Measurements from ENCODE around the gene CPLANE1. TPM values are rescaled to one million over a fixed set of nuclear protein-coding genes. Genes with fewer than 3 reads are reported as not detected.

Gene CPLANE1
- total RNA-seq, 1 experiment from 2014 or later = 3.5 TPM

DNA sequence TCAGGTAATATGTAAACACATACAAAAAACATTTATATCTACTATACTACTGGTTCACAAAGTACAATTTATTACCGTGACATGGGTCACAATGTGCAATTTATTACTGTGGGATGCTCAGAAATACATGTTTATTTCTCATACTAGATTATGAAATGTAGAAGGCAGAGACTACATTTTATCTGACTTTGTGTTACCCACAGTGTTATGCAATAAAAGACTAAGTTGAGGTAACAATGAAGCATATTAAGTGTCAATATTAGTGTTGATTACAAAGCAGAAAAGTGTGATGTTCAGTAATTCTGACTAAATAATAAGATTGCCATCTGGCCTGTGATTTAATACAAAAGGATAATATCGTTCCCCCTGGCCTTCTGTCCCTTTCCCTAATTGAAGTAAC is 42.4 kb downstream of the CPLANE1 start:
- no TSS peak for BruUV-seq (replicated peaks)
- no peak overlapping the region for H3K4me2 ChIP-seq (ENCODE audit: low read length)
- H3K27ac ChIP-seq (ENCODE audit: low read depth, low read length) = no peak overlapping the region
- H3K9me3 ChIP-seq (ENCODE audit: control insufficient read depth in 1 of 2, insufficient read depth in 1 of 2, low read depth in 1 of 2, low read length in 2 of 2) = no peaks in the 10 kb centered on the region
- H3K36me3 ChIP-seq (ENCODE audit: control insufficient read depth in 1 of 2, insufficient read depth in 2 of 2, low read length in 2 of 2) = no peaks in the 10 kb centered on the region
- no peak overlapping the region for H3K4me3 ChIP-seq (replicated peaks in 1 of 2; ENCODE audit: low read depth in 1 of 2, low read length in 2 of 2)
- H3K27me3 ChIP-seq (ENCODE audit: insufficient read depth, low read length) = no peaks in the 10 kb centered on the region
- H4K20me1 ChIP-seq (ENCODE audit: insufficient read depth) = no peaks in the 10 kb centered on the region
- H3K4me1 ChIP-seq (ENCODE audit: control insufficient read depth in 1 of 2, insufficient read depth in 2 of 2, low read length in 2 of 2) = no peaks in the 10 kb centered on the region
- no peaks in the 10 kb centered on the region for H3K9me2 ChIP-seq (ENCODE audit: insufficient read depth)
- ChIA-PET CTCF (no interaction called here), POLR2A (no interaction called here), RAD21 (ENCODE audit: low non-redundant PET in 1 of 2, low total read pairs in 2 of 2, uncharacterized antibody in 2 of 2, unreplicated experiment in 2 of 2) (no interaction called here)
- TF ChIP-seq POLR2A (IDR thresholded peaks at IDR 0.05; ENCODE audit: borderline replicate concordance, extremely low read depth, insufficient read depth, insufficient read length) (no peak), ZNF274 (IDR thresholded peaks at IDR 0.05; ENCODE audit: low read depth, low read length) (no peak), TCF7L2 (IDR thresholded peaks at IDR 0.05; ENCODE audit: borderline replicate concordance, extremely low read depth, insufficient read depth, insufficient read length) (no peak), SRF (IDR thresholded peaks at IDR 0.05; ENCODE audit: low read depth) (no peak), EGR1 (IDR thresholded peaks at IDR 0.05; ENCODE audit: low read depth) (no peak), EZH2 (IDR thresholded peaks at IDR 0.05) (no peak), YY1 (IDR thresholded peaks at IDR 0.05; ENCODE audit: extremely low read depth, insufficient replicate concordance, low read depth, low read length) (no peak), EZH2phosphoT487 (IDR thresholded peaks at IDR 0.05; ENCODE audit: borderline replicate concordance) (no peak), CEBPB (IDR thresholded peaks at IDR 0.05; ENCODE audit: low read depth) (no peak), ELF1 (IDR thresholded peaks at IDR 0.05; ENCODE audit: borderline replicate concordance, low read depth) (no peak), FOSL1 (IDR thresholded peaks at IDR 0.05; ENCODE audit: low read depth) (no peak), SP1 (IDR thresholded peaks at IDR 0.05; ENCODE audit: low read depth) (no peak), POLR2AphosphoS5 (IDR thresholded peaks at IDR 0.05; ENCODE audit: low read depth, low read length) (no peak)
- TF ChIP-seq, protein P1, sequence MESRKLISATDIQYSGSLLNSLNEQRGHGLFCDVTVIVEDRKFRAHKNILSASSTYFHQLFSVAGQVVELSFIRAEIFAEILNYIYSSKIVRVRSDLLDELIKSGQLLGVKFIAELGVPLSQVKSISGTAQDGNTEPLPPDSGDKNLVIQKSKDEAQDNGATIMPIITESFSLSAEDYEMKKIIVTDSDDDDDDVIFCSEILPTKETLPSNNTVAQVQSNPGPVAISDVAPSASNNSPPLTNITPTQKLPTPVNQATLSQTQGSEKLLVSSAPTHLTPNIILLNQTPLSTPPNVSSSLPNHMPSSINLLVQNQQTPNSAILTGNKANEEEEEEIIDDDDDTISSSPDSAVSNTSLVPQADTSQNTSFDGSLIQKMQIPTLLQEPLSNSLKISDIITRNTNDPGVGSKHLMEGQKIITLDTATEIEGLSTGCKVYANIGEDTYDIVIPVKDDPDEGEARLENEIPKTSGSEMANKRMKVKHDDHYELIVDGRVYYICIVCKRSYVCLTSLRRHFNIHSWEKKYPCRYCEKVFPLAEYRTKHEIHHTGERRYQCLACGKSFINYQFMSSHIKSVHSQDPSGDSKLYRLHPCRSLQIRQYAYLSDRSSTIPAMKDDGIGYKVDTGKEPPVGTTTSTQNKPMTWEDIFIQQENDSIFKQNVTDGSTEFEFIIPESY (IDR thresholded peaks at IDR 0.05; ENCODE audit: extremely low read depth, insufficient replicate concordance, low read length) = no peak
- TF ChIP-seq, protein P2, sequence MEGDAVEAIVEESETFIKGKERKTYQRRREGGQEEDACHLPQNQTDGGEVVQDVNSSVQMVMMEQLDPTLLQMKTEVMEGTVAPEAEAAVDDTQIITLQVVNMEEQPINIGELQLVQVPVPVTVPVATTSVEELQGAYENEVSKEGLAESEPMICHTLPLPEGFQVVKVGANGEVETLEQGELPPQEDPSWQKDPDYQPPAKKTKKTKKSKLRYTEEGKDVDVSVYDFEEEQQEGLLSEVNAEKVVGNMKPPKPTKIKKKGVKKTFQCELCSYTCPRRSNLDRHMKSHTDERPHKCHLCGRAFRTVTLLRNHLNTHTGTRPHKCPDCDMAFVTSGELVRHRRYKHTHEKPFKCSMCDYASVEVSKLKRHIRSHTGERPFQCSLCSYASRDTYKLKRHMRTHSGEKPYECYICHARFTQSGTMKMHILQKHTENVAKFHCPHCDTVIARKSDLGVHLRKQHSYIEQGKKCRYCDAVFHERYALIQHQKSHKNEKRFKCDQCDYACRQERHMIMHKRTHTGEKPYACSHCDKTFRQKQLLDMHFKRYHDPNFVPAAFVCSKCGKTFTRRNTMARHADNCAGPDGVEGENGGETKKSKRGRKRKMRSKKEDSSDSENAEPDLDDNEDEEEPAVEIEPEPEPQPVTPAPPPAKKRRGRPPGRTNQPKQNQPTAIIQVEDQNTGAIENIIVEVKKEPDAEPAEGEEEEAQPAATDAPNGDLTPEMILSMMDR (IDR thresholded peaks at IDR 0.05 in 2 of 3, conservative IDR thresholded peaks at IDR 0.05 in 1 of 3; ENCODE audit: borderline replicate concordance in 1 of 3, insufficient read depth in 1 of 3, low read depth in 2 of 3, low read length in 2 of 3) = no peak
- TF ChIP-seq, protein P3, sequence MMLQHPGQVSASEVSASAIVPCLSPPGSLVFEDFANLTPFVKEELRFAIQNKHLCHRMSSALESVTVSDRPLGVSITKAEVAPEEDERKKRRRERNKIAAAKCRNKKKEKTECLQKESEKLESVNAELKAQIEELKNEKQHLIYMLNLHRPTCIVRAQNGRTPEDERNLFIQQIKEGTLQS (IDR thresholded peaks at IDR 0.05) = no peak
- TF ChIP-seq, protein P4, sequence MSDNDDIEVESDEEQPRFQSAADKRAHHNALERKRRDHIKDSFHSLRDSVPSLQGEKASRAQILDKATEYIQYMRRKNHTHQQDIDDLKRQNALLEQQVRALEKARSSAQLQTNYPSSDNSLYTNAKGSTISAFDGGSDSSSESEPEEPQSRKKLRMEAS (IDR thresholded peaks at IDR 0.05) = no peak
- TF ChIP-seq, protein P5, sequence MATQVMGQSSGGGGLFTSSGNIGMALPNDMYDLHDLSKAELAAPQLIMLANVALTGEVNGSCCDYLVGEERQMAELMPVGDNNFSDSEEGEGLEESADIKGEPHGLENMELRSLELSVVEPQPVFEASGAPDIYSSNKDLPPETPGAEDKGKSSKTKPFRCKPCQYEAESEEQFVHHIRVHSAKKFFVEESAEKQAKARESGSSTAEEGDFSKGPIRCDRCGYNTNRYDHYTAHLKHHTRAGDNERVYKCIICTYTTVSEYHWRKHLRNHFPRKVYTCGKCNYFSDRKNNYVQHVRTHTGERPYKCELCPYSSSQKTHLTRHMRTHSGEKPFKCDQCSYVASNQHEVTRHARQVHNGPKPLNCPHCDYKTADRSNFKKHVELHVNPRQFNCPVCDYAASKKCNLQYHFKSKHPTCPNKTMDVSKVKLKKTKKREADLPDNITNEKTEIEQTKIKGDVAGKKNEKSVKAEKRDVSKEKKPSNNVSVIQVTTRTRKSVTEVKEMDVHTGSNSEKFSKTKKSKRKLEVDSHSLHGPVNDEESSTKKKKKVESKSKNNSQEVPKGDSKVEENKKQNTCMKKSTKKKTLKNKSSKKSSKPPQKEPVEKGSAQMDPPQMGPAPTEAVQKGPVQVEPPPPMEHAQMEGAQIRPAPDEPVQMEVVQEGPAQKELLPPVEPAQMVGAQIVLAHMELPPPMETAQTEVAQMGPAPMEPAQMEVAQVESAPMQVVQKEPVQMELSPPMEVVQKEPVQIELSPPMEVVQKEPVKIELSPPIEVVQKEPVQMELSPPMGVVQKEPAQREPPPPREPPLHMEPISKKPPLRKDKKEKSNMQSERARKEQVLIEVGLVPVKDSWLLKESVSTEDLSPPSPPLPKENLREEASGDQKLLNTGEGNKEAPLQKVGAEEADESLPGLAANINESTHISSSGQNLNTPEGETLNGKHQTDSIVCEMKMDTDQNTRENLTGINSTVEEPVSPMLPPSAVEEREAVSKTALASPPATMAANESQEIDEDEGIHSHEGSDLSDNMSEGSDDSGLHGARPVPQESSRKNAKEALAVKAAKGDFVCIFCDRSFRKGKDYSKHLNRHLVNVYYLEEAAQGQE (IDR thresholded peaks at IDR 0.05; ENCODE audit: low read depth) = no peak
- no peak overlapping the region for H3K9ac ChIP-seq (ENCODE audit: low read length)
- H3K79me2 ChIP-seq (ENCODE audit: insufficient read depth, low read length) = no peaks in the 10 kb centered on the region
- intact Hi-C loops (cut with micrococcal nuclease) = no loop called here
- DNase-seq (ENCODE audit: low read depth, low spot score) (no peak), ATAC-seq (no peak)
- H2AFZ ChIP-seq (ENCODE audit: low read depth, low read length, poor library complexity, severe bottlenecking) = no peak overlapping the region

All from HCT116 (cell line).